Measurements from ENCODE around the gene SPAG16.
"Not testable (repeated sequence)": the region's sequence is repeated elsewhere in the genome, so short reads cannot be mapped to it uniquely, and the experiment has no call there.

Gene SPAG16

DNA sequence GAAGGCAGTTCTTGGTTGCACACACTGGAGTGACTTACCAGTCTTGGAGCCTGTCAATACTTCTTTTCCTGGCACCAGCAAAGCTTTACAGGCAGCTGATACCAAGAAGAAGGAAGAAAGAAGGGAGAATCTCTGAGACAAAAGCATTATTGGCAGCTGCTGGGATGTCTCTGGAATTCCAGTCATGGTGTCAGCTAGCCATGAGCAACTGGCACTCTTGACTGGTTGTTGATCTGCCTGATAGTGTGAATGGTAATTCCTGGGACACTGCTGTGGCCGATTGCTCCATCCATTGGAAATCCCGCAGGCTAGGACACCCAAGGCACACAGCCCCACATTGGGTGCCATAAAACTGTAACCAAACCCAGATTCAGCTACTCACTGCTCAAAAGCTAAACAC lies 17.8 kb upstream of the SPAG16 start:
- in situ Hi-C loops (cut with HindIII; ENCODE audit: low sequenced_read_pairs): no loop called here

DNA sequence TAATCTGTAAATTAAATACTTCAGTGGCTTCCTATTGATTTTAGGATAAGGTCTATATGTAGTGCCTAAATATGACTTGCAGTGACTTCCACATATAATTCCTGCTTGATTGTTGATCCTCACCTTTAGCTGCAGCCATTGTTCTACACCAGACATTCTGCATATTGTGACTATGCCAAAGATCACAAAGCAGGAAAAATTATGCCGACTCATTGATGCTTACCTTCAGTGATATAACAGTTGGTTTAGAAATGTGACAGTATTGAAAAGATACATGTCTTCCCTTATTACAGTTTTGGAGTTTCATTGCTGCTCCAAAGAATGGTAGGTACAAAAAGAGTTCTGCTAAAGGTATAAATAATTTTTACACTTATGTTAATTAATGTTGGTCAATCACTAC lies 12.3 kb upstream of the SPAG16 start:
- in situ Hi-C loops (cut with HindIII; ENCODE audit: low sequenced_read_pairs): loop anchor here (5.0 kb wide), 1 partner anchor 40 kb away; no protein-coding TSS in a partner anchor

DNA sequence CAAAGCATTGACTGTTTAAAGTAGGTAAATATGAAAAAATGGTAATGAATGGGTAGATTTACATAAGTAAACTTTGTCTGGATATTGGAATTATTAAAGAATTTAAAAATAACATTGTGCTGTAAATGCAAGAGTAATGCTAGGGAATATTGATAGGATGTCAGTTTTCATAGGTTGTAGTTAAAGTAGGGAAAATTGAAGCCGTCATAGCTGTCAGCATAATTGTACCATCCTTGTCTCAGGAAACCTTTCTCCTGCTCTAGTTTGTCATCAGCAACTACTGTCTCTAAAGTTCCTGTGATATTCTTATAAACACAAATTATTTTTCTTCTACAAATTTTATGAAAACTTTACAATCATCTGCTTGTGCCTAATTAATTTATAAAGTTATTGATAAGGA lies 10.1 kb upstream of the SPAG16 start:
- in situ Hi-C loops (cut with HindIII; ENCODE audit: low sequenced_read_pairs): loop anchor here (5.0 kb wide), 1 partner anchor 42 kb away; no protein-coding TSS in a partner anchor

DNA sequence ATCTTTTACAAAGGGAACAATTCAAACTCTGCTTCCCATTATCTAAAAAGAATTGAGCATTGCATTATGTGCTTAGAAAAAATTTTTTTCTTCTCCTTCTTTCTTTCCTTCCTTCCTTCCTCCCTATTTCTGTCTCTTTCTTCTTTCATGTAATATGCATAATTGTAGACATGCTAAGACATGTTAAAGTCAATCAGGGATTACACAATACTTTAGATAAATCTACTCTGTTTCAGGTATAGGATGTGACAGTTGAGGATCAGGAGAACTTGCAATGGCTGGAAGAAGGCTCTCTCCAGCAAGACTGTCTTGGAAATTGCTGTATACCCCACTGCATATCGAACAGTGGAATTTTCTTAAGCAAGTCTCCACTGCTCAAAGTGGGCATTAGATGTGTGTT lies 9.0 kb upstream of the SPAG16 start:
- in situ Hi-C loops (cut with HindIII; ENCODE audit: low sequenced_read_pairs): no loop called here

DNA sequence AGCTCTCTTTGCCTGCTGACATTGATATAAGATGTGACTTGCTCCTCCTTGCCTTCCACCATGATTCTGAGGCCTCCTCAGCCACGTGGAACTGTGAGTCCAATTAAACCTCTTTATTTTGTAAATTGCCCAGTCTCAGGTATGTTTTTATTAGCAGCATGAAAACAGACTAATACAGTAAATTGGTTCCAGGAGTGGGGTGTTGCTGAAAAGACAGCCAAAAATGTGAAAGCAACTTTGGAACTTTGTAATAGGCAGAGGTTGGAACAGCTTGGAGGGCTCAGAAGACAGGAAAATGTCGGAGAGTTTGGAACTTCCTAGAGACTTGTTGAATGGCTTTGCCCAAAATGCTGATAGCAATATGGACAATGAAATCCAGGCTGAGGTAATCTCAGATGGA lies 7.1 kb upstream of the SPAG16 start:
- in situ Hi-C loops (cut with HindIII; ENCODE audit: low sequenced_read_pairs): not testable (repeated sequence)

DNA sequence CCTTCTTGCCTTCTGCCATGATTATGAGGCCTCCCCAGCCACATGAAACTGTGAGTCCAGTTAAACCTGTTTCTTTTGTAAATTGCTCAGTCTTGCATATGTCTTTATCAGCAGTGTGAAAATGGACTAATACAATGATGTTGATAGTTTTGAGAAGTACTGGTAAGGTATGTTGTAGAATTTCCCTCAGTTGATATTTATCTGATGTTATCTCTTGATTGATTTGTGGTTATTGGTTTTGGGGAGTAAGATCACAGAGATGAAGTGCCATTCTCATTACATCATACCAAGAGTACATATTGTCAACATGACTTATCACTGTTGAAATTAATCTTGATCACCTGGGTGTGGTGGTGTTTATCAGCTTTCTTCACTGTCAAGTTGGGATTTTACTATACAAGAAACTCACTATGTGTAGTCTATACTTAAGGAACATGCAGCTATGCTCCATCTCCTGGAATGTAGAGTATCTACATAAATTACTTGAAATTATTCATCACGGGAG lies 5.1 kb upstream of the SPAG16 start:
- in situ Hi-C loops (cut with HindIII; ENCODE audit: low sequenced_read_pairs): no loop called here

DNA sequence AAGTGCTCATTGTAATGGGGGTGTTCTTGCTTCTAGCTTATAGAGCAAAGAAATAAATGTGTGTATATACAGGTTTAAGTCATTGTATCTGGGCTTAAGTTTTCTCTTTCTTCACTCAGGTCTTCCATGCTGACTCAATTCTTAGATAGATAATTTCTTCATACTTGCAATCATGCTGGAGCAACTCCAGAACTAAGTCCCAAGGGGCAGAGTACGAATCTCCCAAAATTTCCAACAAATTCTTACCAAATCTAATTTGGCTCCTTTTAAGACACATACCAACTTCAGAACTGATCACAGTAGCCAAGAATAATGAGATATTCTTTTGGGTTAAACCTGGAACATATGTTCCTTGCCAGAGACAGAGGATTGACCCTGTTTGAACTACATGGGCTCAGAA lies 4.3 kb upstream of the SPAG16 start:
- in situ Hi-C loops (cut with HindIII; ENCODE audit: low sequenced_read_pairs): no loop called here

DNA sequence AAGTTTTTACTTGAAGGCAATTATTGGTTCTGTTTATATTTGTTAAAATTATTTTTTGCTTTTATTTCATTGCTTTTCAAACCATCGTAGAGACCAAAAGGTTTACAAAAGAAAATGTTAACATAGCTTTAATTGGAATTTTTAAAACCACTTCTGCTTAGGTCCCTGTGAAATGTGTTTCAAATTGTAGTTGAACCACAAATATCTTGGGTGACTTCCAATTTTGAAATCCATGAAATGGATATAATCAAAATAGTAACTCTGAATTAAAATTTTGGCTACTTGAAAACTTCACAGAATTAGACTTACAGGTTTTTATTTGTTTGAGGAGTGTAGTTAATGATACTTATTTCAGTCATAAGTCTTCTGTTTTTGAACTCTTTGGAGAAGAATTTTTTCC lies 3.1 kb upstream of the SPAG16 start:
- in situ Hi-C loops (cut with HindIII; ENCODE audit: low sequenced_read_pairs): no loop called here

DNA sequence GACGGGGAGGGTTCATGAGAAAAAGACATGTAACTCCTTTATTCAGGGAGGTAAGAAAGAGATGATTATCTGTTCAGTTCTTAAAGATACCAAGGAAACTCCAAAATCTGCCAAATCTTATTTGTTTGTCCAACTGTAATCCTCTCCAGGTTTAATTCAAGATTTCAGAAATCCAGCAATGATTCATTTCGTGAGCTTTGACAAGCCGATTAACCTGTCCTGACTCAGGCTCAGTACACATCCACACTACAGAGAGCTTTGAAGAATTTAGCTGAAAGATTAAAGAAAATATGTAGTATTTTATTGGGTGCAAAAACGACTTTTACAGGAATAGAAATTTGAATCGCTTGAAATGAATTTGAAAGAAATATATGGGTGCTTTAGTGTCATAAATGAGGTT lies 1.1 kb downstream of the SPAG16 start:
- in situ Hi-C loops (cut with HindIII; ENCODE audit: low sequenced_read_pairs): no loop called here

DNA sequence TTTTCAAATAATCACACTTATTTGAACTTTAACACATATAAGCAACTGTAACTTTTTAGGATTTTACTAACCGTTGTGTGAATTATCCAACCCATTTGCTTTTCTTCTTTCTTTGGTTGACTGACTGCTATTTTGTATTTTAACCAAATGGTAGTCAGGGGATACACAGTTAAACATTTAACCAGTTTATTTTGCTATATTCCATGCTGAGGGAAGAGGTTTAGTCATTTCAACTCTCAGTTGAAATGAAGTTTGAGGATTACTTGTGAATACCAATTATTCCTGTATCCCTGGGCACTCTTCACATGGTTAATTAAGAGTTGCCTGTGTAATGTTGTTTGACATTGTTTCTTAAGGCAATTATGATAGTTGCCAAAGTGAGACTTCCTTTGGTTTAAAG lies 1.9 kb downstream of the SPAG16 start:
- in situ Hi-C loops (cut with HindIII; ENCODE audit: low sequenced_read_pairs): no loop called here

DNA sequence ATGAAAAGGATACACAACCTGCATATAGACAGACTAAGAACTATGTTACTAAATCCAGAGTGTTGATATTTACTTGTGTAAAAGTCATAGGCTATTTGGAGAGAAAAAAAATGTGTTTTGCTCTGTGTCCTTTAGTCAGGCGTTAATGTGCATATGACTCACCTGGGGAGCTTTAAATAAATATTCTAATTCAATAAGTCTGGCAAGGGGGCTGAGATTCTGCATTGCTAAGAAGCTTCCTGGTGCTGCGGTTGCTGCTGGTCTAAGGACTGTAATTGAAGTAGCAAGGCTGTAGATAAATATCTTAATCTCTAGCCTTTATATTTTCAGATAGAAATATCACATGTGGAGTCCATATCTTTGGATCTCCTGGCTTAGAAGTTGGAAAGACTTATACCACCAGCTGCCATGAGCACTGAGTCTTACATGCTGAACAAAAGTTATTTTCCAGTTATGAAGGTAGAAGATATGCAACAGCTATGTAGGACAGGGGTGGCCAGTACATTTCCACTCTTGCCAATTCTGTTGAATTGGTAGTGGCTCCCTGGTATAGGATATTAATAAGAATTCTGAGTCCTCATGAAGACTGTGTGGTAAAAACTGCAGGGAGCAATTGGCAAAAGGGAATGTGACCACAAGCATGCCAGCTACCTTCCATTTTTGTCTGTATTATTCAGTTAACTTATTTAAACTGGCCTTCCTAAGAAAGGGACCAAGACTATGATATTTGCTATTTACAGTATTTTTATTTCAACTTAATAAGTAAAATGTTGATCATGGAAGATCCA lies 4.8 kb downstream of the SPAG16 start:
- in situ Hi-C loops (cut with HindIII; ENCODE audit: low sequenced_read_pairs): no loop called here

DNA sequence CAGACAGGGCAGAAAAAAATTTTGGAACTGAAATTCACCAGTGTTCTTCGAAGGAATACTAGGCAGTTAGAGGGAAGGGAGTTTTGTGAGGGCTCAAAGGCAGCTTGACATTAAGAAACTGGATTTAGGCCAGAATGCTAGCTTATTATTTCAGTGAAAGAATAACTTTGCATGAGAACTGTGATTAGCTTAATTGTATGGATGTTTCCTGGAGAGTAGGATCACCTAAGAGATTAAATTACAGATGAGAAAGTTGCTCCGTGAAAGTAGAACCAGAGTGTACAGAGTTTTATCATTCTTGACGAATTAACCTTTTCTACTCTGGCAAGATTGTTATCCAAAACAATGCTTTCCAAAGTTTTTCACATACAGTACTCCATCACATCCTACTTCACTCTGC lies 6.2 kb downstream of the SPAG16 start:
- in situ Hi-C loops (cut with HindIII; ENCODE audit: low sequenced_read_pairs): no loop called here

DNA sequence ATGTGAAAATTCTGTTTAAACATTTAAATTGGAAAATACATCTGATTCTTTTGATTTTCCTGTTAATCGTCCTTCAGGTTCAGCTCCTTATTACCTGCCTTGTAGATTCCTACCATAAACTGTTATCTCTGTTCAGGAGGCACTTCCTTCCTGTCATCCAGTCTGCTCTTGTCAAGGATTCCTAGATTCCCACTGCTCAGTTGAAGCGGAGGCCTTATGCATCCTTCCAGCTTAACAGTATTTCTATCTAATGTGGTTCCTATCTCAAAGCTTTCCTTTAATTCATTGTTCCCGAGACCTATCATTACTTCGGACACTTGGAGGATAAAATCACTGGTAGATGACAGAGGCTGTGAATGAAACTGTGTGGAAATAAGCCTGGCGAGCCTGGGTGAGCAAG lies 12.0 kb downstream of the SPAG16 start:
- in situ Hi-C loops (cut with HindIII; ENCODE audit: low sequenced_read_pairs): no loop called here

DNA sequence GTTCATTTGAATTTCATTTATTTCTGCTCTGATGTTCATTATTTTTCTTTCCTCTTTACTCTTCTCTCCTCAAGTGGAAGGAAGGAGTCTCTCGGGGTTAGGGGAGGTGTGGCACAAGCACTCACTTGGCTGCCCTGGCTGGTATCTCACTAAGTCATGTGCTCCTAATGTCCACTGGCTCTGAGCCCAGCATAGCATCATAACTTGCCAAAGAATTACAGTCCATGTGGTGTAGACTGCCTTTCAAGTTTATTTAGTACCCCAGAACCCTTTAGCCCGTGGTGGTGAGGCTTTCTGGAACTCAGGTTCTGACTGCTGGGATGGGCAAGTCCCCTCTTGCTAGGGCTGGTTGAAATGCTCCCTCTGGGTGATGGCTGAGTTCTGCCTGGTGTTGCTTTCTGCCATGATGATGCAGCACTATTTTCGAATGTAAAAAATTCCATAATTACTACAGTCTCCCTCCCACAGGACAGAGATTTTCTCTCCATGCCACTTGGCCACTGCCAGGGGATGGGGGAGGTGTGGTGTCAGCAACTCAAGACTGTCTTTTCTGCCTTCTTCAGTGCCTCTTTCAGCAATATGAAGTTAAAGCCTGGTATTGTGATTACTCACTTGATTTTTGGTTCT lies 22.2 kb downstream of the SPAG16 start:
- in situ Hi-C loops (cut with HindIII; ENCODE audit: low sequenced_read_pairs): no loop called here

DNA sequence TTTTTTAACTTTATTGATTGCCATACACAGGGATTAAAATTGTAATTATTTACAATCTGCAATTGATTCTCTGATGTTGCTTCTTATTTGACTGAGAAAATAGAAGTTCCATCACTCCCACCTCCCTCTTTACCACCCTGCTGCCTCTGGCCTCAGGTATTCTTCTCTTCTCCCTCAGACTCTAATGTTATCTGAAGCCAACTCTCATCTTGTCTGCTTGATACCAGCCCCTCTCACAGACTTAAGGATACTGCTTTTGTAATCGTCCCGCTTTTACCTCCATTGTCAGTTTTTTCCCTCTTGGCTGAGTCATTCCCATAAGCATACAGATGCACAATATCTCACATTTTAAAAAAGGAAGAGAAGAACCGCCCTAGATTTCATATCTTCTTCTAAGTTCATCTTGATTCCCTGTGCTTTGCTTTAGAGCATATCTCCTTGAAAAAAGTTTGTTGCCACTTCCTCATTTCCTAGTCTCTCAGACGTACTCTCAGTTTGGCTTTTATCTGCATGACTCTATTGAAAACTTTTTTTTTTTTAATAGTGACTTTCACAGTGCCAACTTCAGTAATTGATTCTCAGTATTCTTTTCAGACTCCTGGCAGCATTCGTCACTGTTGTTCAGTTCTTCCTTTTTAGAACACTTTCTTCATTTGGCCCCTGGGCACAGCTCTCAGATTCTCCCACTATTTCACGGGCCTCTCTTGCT lies 31.1 kb downstream of the SPAG16 start:
- in situ Hi-C loops (cut with HindIII; ENCODE audit: low sequenced_read_pairs): no loop called here

DNA sequence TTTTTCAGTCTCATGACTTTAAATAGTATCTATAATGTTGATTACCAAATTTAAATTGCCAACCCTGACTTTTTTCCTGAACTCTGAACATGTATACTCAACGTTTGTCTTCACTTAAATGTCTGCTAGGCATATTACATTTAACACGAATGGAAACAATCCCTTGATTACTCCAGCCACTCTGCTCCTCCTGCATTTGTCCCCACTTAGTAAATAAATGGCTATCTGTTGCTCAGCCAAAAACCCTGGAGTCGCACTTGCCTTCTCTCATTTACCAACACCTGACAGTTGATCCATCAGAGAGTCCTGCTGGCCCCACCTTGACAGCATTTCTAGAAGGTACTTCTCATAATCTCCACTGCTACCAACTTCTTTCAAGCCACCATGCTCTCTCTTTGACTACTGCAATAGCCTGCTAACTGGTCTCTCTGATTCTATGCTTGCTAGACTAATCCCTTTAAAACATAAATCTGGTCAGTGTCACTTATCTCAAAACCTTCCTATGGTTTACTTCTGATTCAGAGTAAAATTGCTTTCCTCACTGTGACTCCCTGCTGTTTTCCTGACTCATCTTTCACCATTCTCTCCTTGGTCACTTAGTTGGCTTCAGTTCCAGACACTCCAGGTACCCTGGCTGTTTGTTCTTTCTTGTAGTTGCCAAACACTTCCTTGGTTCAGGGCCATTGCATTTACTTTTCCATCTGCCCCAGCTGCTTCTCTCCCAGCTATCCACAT lies 31.9 kb downstream of the SPAG16 start:
- in situ Hi-C loops (cut with HindIII; ENCODE audit: low sequenced_read_pairs): no loop called here

DNA sequence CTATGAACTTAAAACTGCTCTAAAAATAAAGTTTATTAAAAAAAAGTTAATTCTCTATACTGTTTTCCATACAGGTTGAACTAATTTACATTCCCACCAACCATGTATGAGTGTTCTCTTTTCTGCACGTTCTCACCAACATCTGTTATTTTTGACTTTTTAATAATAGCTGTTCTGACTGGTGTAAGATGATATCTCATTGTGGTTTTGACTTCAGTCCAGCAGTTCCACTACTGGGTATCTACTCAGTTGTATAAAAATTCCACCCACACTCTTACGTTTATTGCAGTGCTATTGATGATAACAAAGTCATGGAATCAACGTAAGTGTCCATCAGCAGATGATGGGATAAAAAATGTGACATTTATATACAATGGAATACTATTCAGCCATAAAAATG lies 33.7 kb downstream of the SPAG16 start:
- in situ Hi-C loops (cut with HindIII; ENCODE audit: low sequenced_read_pairs): no loop called here

DNA sequence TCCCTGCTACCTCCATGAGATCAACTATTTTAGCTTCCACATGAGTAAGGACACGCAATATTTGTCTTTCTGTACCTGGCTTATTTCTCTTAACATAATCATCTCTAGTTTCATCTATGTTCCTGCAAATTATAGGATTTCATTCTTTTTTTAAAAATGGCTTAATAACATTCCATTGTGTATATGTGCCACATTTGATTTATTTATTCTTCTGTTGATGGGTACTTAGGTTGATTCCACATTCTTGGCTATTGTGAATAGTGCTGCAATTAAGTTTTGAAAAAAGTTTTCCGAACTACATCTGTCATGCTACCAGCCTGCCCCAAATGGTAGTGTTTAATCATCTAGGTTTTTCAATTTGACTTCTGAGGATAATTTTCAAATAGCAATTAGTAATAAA lies 36.3 kb downstream of the SPAG16 start:
- in situ Hi-C loops (cut with HindIII; ENCODE audit: low sequenced_read_pairs): no loop called here

DNA sequence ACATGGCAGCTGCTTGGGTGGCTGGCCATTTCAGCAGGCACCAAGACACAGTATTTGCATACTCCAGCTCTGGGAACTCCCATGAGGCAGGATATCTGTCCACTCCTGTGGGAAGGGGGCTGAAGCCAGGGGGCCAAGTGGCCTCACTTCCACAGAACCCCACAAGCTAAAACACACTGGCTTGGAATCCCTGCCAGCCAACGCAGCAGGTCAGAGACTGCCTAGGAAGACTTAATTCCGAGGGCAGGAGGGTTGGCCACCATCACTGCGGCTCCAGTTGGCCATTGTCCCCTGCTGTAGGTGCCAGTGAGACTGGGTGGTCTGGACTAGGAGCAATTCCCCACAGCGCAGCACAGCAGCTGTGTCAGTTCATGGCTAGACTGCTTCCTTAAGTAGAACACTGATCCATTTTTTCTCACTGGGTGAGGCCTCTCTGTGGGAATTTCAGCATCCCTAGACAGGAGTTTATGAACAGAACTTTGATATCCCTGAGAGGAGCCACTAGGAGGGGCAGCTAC lies 52.0 kb downstream of the SPAG16 start:
- in situ Hi-C loops (cut with HindIII; ENCODE audit: low sequenced_read_pairs): no loop called here

DNA sequence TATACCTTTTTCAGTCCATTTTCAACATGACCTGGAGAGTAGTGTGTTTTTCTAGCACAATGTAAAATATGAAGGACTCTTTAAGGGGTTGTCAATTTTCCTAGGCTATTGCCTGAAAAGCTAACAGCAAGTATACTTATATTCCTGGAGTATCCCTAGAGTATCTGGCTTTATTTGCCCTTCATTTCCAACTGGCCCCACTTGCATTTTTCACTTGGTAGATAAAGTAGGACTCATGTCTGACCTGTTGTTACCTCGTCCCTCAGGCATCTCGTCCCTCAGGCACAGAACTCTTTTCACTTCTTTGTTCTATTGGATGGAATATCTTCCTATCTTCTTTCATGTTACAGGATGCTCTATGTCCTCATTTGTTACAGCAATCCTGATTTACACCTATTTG lies 69.2 kb downstream of the SPAG16 start:
- in situ Hi-C loops (cut with HindIII; ENCODE audit: low sequenced_read_pairs): no loop called here

DNA sequence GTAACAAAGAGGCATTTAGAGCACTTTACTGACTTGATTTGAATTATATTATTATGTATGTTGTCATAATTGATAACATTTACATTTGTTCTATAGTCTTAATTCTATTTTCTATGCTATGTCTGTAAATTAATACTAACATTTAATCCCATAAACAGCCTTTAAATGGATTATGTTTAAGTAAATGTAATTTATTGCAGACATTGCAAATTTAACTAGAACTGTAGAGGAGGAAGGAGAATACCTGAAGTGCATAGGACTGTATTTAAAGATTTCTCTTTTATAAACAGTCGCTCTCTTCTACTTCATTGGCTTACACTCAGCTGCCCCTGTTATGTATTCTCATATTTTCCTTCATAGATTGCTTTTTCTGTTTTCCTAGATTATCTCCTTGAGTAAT lies 92.4 kb downstream of the SPAG16 start:
- in situ Hi-C loops (cut with HindIII; ENCODE audit: low sequenced_read_pairs): no loop called here

All from endothelial cell of hepatic sinusoid (primary cell).